HG02970 (cell line): ENCODE measurements around the gene PKP4.

Experiments used
- ATAC-seq: cut with Tn5 transposase; IDR thresholded peaks from one replicate; pipeline ENCODE4 v1.9.1; 2021; ENCODE audit warnings: mild to moderate bottlenecking, moderate library complexity, moderate number of reproducible peaks; ENCODE audit not compliant: unreplicated experiment, low FRiP score

The PKP4 gene

GRCh38 chr2:158728422-158728821 lies 271.7 kb downstream of the PKP4 start:
- ATAC-seq: no peak

- no peak for ATAC-seq
These were observed 272.7 kb downstream of the PKP4 start for GRCh38 chr2:158729451-158729850.

GRCh38 chr2:158729873-158730620 lies 273.3 kb downstream of the PKP4 start:
- no peak for ATAC-seq

- ATAC-seq: no peak
These were observed 273.9 kb downstream of the PKP4 start for GRCh38 chr2:158730621-158731140.

- ATAC-seq: no peak
These were observed 274.6 kb downstream of the PKP4 start for GRCh38 chr2:158731386-158731785.
